ENCODE measurements around the gene SUMO1. TPM values are rescaled to one million over a fixed set of nuclear protein-coding genes. Genes with fewer than 3 reads are reported as not detected.
"Not testable (repeated sequence)": the region's sequence is repeated elsewhere in the genome, so short reads cannot be mapped to it uniquely, and the experiment has no call there.

The SUMO1 gene
- total RNA-seq, 4 donors from 2014 or later: 44.0 to 62.4 (median 52.7) TPM

- DNase-seq (no peak), ATAC-seq (no peak)
- in situ Hi-C loops (cut with MboI; ENCODE audit: low sequenced_read_pairs in 4 of 4) (no loop called here), intact Hi-C loops (cut with DNase I; ENCODE audit: low total_unique reads) (loop anchor here (10.0 kb wide), 2 partner anchors 227 to 753 kb away; partner anchors contain the start of genes FZD7 and NBEAL1)
- Histone ChIP-seq H3K36me3 (no peaks in the 10 kb centered on the region), H3K27me3 (no peaks in the 10 kb centered on the region), H3K4me1 (peaks cover 0 to under 1% of the 10 kb centered on the region in 2 donors), H3K9me3 (no peaks in the 10 kb centered on the region), H3K4me3 (no peak overlapping the region), H3K27ac (no peak overlapping the region)
- TF ChIP-seq, protein P1, sequence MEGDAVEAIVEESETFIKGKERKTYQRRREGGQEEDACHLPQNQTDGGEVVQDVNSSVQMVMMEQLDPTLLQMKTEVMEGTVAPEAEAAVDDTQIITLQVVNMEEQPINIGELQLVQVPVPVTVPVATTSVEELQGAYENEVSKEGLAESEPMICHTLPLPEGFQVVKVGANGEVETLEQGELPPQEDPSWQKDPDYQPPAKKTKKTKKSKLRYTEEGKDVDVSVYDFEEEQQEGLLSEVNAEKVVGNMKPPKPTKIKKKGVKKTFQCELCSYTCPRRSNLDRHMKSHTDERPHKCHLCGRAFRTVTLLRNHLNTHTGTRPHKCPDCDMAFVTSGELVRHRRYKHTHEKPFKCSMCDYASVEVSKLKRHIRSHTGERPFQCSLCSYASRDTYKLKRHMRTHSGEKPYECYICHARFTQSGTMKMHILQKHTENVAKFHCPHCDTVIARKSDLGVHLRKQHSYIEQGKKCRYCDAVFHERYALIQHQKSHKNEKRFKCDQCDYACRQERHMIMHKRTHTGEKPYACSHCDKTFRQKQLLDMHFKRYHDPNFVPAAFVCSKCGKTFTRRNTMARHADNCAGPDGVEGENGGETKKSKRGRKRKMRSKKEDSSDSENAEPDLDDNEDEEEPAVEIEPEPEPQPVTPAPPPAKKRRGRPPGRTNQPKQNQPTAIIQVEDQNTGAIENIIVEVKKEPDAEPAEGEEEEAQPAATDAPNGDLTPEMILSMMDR (IDR thresholded peaks at IDR 0.05 in 4 of 5, conservative IDR thresholded peaks at IDR 0.05 in 1 of 5): no peak
- no peak for TF ChIP-seq POLR2A (IDR thresholded peaks at IDR 0.05)
Observed at GRCh38 chr2:202261531-202261930, 23.1 kb upstream of the SUMO1 start.

DNA sequence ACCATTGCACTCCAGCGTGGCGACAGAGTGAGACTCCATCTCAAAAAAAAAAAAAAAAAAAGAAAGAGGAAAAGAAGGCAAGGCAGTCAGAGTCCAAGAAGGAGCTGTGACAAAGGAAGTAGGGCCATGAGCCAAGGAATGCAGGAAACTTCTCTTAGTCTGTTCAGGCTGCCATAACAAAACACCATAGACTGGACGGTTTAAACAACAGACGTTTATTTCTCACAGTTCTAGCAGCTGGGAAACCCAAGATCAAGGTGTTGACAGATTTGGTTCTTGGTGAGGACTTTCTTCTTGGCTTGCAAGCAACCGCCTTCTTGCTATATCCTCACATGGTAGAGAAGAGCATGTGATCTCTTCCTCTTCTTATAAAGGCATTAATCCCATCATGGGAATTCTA lies 13.1 kb upstream of the SUMO1 start:
- Histone ChIP-seq H3K27me3 (no peaks in the 10 kb centered on the region), H3K36me3 (no peaks in the 10 kb centered on the region), H3K4me3 (no peak overlapping the region), H3K4me1 (peaks cover 7 to 8% of the 10 kb centered on the region in 2 donors), H3K9me3 (no peaks in the 10 kb centered on the region), H3K27ac (peak overlapping the region; percentile 81 to 92 (median 86))
- in situ Hi-C loops (cut with MboI; ENCODE audit: low sequenced_read_pairs in 4 of 4) (no loop called here), intact Hi-C loops (cut with DNase I; ENCODE audit: low total_unique reads) (no loop called here)
- ATAC-seq (no peak), DNase-seq (no peak)
- TF ChIP-seq, protein P1 (IDR thresholded peaks at IDR 0.05 in 4 of 5, conservative IDR thresholded peaks at IDR 0.05 in 1 of 5): no peak
- TF ChIP-seq POLR2A (IDR thresholded peaks at IDR 0.05): no peak

GRCh38 chr2:202249521-202250253 lies 11.3 kb upstream of the SUMO1 start:
- TF ChIP-seq POLR2A (IDR thresholded peaks at IDR 0.05): no peak
- TF ChIP-seq, protein P1 (IDR thresholded peaks at IDR 0.05 in 4 of 5, conservative IDR thresholded peaks at IDR 0.05 in 1 of 5): no peak
- Histone ChIP-seq H3K36me3 (no peaks in the 10 kb centered on the region), H3K27ac (peak overlapping the region; percentile 81 to 92 (median 86)), H3K4me3 (peak overlapping the region in 1 of 4 donors; percentile 11), H3K4me1 (peaks cover 7 to 8% of the 10 kb centered on the region in 2 donors), H3K27me3 (no peaks in the 10 kb centered on the region), H3K9me3 (no peaks in the 10 kb centered on the region)
- intact Hi-C loops (cut with DNase I; ENCODE audit: low total_unique reads) (loop anchor here (2.0 kb wide), 1 partner anchor 15 kb away; the partner anchor contains the start of gene NOP58), in situ Hi-C loops (cut with MboI; ENCODE audit: low sequenced_read_pairs in 4 of 4) (no loop called here)
- DNase-seq (peak; percentile 38 to 84), ATAC-seq (peak; percentile 96 to 98)

GRCh38 chr2:202247710-202248109 lies 9.3 kb upstream of the SUMO1 start:
- DNase-seq; ATAC-seq; H3K9me3 ChIP-seq; H3K27me3 ChIP-seq; H3K4me3 ChIP-seq; H3K4me1 ChIP-seq; H3K36me3 ChIP-seq; in situ Hi-C loops (cut with MboI; ENCODE audit: low sequenced_read_pairs in 4 of 4): not testable (repeated sequence)
- intact Hi-C loops (cut with DNase I; ENCODE audit: low total_unique reads): loop anchor here (2.0 kb wide), 1 partner anchor 17 kb away; the partner anchor contains the start of gene NOP58
- peak overlapping the region in 3 of 4 donors; percentile 84 to 92 (median 89) for H3K27ac ChIP-seq

DNA sequence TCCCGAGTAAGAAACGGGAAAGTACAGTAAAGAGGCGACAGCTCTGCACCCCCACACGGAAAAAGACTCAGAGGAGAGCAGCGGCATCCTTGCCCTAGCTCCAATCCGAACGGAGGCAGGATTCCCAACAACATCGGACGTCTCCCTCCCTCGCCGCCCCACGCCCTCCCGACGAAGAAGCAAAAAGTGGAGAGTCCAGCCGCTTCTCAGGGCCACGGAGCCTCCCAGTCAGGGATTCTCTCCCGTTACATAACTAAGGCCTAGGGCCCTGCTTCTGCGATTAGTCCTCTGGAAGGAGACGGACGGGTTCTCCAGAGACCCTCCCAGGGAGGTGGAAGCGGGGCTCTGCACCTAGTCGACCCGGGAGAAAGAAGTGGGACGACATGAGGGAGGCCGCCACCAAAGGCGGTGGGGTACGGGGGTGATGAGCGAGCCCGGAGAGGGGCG lies 587 bp downstream of the SUMO1 start:
- no peaks in the 10 kb centered on the region for H3K27me3 ChIP-seq
- intact Hi-C loops (cut with DNase I; ENCODE audit: low total_unique reads) (loop anchor here (2.0 to 5.0 kb wide), 3 partner anchors 27 to 201 kb away; partner anchors contain the start of gene NOP58), in situ Hi-C loops (cut with MboI; ENCODE audit: low sequenced_read_pairs in 4 of 4) (no loop called here)
- DNase-seq (peak in 1 of 2 donors; percentile 29), ATAC-seq (peak; percentile 52 to 53)
- peak overlapping the region; percentile 92 to 100 (median 96) for H3K4me3 ChIP-seq
- peaks cover 30 to 32% of the 10 kb centered on the region in 2 donors for H3K4me1 ChIP-seq
- peak overlapping the region; percentile 91 to 100 (median 99) for H3K27ac ChIP-seq
- TF ChIP-seq, protein P1 (IDR thresholded peaks at IDR 0.05 in 4 of 5, conservative IDR thresholded peaks at IDR 0.05 in 1 of 5): peak in 2 of 5 experiments; percentile 16 to 26
- no peak for TF ChIP-seq POLR2A (IDR thresholded peaks at IDR 0.05)
- no peaks in the 10 kb centered on the region for H3K36me3 ChIP-seq
- no peaks in the 10 kb centered on the region for H3K9me3 ChIP-seq

Measured in gastrocnemius medialis (tissue), 4 donors.